GM12878 (cell line): ENCODE data around the gene WHRN. TPM values are rescaled to one million over a fixed set of nuclear protein-coding genes. Genes with fewer than 3 reads are reported as not detected.

Source experiments
- EP300 ChIP-seq, 2 experiments: fragments of 150-350 bp in 1 of 2; IDR thresholded peaks; 2 replicates each; pipeline ENCODE4 v1.6.1; 2011 to 2012; ENCODE audit warnings: low read depth in 2 of 2, low read length in 2 of 2, borderline replicate concordance in 1 of 2, improper control_type of control experiment in 1 of 2, inconsistent platforms in 1 of 2; ENCODE audit not compliant: control insufficient read depth in 1 of 2
- GATAD2B ChIP-seq: fragments of 450-650 bp; conservative IDR thresholded peaks from 2 replicates; pipeline ENCODE4 v1.6.1; 2017; ENCODE audit warnings: low read depth, mild to moderate bottlenecking, moderate library complexity
- KAT2A ChIP-seq: conservative IDR thresholded peaks from 2 replicates; pipeline ENCODE4 v1.6.1; 2011; ENCODE audit warnings: low read depth, low read length; ENCODE audit not compliant: control insufficient read depth
- NFYB ChIP-seq: IDR thresholded peaks from 2 replicates; pipeline ENCODE4 v1.6.1; 2011; ENCODE audit warnings: low read depth, mild to moderate bottlenecking, low read length, improper control_type of control experiment, moderate library complexity; ENCODE audit not compliant: insufficient read depth
- POLR2AphosphoS5 ChIP-seq: IDR thresholded peaks from 2 replicates; pipeline ENCODE4 v1.6.1; 2011; ENCODE audit warnings: mild to moderate bottlenecking, low read length, inconsistent platforms
- RELB ChIP-seq: fragments of 450-650 bp; IDR thresholded peaks from 2 replicates; pipeline ENCODE4 v1.6.1; 2017; ENCODE audit warnings: low read depth, mild to moderate bottlenecking, moderate library complexity
- TCF12 ChIP-seq: IDR thresholded peaks from 2 replicates; pipeline ENCODE4 v1.6.1; 2011; ENCODE audit warnings: low read depth, mild to moderate bottlenecking, low read length
- ZNF24 ChIP-seq: fragments of 450-650 bp; IDR thresholded peaks from 2 replicates; pipeline ENCODE4 v1.6.1; 2017; ENCODE audit warnings: antibody characterized with exemption, mild to moderate bottlenecking
- polyA plus RNA-seq, 11 experiments: library from polyadenylated mRNA; depleted of rRNA in 4 of 11; unstranded in 6 of 11; stranded (reverse) in 5 of 11; fragments of >200 nt; fragmentation: Nextera tagmentation in 4 of 11; fragmentation: Illumina TruSeq in 1 of 11; extraction: Ambion mirVana in 4 of 11; extraction: Trizol in 1 of 11; gene quantifications; 1 replicate in 1 of 11; 2 replicates in 10 of 11; pipeline versions ENCODE4 v1.2.1 to v1.2.3, GENCODE V29; 2011 to 2016; ENCODE audit warnings: inconsistent platforms in 2 of 11, missing spikeins in 2 of 11, low read depth in 1 of 11
- total RNA-seq, 4 experiments: library from RNA; depleted of rRNA in 3 of 4; stranded (reverse); fragments of >200 nt in 3 of 4; fragmentation: Illumina TruSeq in 1 of 4; extraction: Trizol in 1 of 4; gene quantifications; 2 replicates each; pipeline versions ENCODE4 v1.2.1 to v1.2.3, GENCODE V29; 2013 to 2021
- TF ChIP-seq, protein P1 (sequence below): fragments of 450-650 bp; formaldehyde crosslinking; IDR thresholded peaks from 2 replicates; pipeline ENCODE4 v1.4.0; 2022; ENCODE audit warnings: mild to moderate bottlenecking, moderate library complexity

Gene WHRN
- total and polyA plus RNA-seq, 10 of the 15 experiments (the other 5 are each of a cell fraction or from before 2014, with no cell fraction given) = 0.04 to 18.2 (median 0.68) TPM; not detected in 1

GRCh38 chr9:114476891-114477469, 28.3 kb downstream of the WHRN start (continued):
- TF ChIP-seq RELB (no peak), ZNF24 (no peak), TCF12 (no peak), GATAD2B (no peak), EP300 (IDR thresholded peaks at IDR 0.05; ENCODE audit: borderline replicate concordance in 1 of 2, control insufficient read depth in 1 of 2, low read depth in 2 of 2, low read length in 2 of 2) (no peak), NFYB (no peak), POLR2AphosphoS5 (no peak), KAT2A (no peak)
- TF ChIP-seq, protein P1, sequence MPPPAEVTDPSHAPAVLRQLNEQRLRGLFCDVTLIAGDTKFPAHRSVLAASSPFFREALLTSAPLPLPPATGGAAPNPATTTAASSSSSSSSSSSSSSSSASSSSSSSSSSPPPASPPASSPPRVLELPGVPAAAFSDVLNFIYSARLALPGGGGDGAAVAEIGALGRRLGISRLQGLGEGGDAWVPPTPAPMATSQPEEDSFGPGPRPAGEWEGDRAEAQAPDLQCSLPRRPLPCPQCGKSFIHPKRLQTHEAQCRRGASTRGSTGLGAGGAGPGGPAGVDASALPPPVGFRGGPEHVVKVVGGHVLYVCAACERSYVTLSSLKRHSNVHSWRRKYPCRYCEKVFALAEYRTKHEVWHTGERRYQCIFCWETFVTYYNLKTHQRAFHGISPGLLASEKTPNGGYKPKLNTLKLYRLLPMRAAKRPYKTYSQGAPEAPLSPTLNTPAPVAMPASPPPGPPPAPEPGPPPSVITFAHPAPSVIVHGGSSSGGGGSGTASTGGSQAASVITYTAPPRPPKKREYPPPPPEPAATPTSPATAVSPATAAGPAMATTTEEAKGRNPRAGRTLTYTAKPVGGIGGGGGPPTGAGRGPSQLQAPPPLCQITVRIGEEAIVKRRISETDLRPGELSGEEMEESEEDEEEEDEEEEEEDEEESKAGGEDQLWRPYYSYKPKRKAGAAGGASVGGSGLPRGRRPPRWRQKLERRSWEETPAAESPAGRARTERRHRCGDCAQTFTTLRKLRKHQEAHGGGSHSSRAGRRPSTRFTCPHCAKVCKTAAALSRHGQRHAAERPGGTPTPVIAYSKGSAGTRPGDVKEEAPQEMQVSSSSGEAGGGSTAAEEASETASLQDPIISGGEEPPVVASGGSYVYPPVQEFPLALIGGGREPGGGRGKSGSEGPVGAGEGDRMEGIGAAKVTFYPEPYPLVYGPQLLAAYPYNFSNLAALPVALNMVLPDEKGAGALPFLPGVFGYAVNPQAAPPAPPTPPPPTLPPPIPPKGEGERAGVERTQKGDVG (CRISPR knock-in tag) = no peak
